K562 (cell line): ENCODE results near the gene RSRP1. TPM values are rescaled to one million over a fixed set of nuclear protein-coding genes. Genes with fewer than 3 reads are reported as not detected.

Experiments used
- CBFA2T3 ChIP-seq: fragments of 450-650 bp; IDR thresholded peaks from 2 replicates; pipeline ENCODE4 v1.6.1; 2017
- CHD2 ChIP-seq: IDR thresholded peaks from 2 replicates; pipeline ENCODE4 v1.6.1; 2011; ENCODE audit warnings: low read depth, low read length
- CREB3L1 ChIP-seq: fragments of 450-650 bp; IDR thresholded peaks from 2 replicates; pipeline ENCODE4 v1.6.1; 2014; ENCODE audit warnings: low read depth, mild to moderate bottlenecking, moderate library complexity, borderline replicate concordance
- DNMT1 ChIP-seq: fragments of 450-650 bp; IDR thresholded peaks from 2 replicates; pipeline ENCODE4 v1.6.1; 2016; ENCODE audit warnings: antibody characterized with exemption, mild to moderate bottlenecking
- E2F5 ChIP-seq: sonication (generic); formaldehyde crosslinking; IDR thresholded peaks from 2 replicates; pipeline ENCODE4 v1.8.0; 2022; ENCODE audit warnings: mild to moderate bottlenecking, missing genetic modification reagents
- GMEB1 ChIP-seq: fragments of 250-450 bp; sonication (Bioruptor Pico); IDR thresholded peaks from 2 replicates; pipeline ENCODE4 v1.4.0; 2020; ENCODE audit warnings: mild to moderate bottlenecking
- HMG20B ChIP-seq: fragments of 250-450 bp; sonication (Bioruptor Pico); IDR thresholded peaks from 2 replicates; pipeline ENCODE4 v1.5.0; 2021; ENCODE audit warnings: mild to moderate bottlenecking
- NCOR1 ChIP-seq: fragments of 450-650 bp; IDR thresholded peaks from 2 replicates; pipeline ENCODE4 v1.6.1; 2016; ENCODE audit warnings: mild to moderate bottlenecking, moderate library complexity
- PURB ChIP-seq: sonication (generic); formaldehyde crosslinking; IDR thresholded peaks from 2 replicates; pipeline ENCODE4 v1.9.0; 2021; ENCODE audit warnings: low read depth, mild to moderate bottlenecking, missing genetic modification reagents
- RFX1 ChIP-seq: fragments of 450-650 bp; IDR thresholded peaks from 2 replicates; pipeline ENCODE4 v1.6.1; 2016; ENCODE audit warnings: mild to moderate bottlenecking, moderate library complexity
- SMC3 ChIP-seq: conservative IDR thresholded peaks from 2 replicates; pipeline ENCODE4 v1.6.1; 2011; ENCODE audit warnings: low read depth, low read length, improper control_type of control experiment; ENCODE audit not compliant: insufficient read depth
- SUPT5H ChIP-seq: fragments of 450-650 bp; IDR thresholded peaks from 2 replicates; pipeline ENCODE4 v1.6.1; 2016
- TOE1 ChIP-seq, 2 experiments: fragments of 450-650 bp in 1 of 2; sonication (generic) in 1 of 2; formaldehyde crosslinking in 1 of 2; IDR thresholded peaks; 2 replicates each; pipeline versions ENCODE4 v1.7.1 to v1.8.0; 2016 to 2022; ENCODE audit warnings: borderline replicate concordance in 2 of 2, mild to moderate bottlenecking in 2 of 2, antibody characterized with exemption in 1 of 2, inconsistent platforms in 1 of 2, low read depth in 1 of 2, missing genetic modification reagents in 1 of 2, moderate library complexity in 1 of 2
- ZKSCAN8 ChIP-seq: fragments of 200-800 bp; sonication (Bioruptor generic); IDR thresholded peaks from 2 replicates; pipeline ENCODE4 v1.6.1; 2016; ENCODE audit warnings: missing genetic modification characterization, missing compliant biosample characterization
- ZNF121 ChIP-seq: sonication (generic); formaldehyde crosslinking; conservative IDR thresholded peaks from 2 replicates; pipeline ENCODE4 v1.8.0; 2022; ENCODE audit warnings: missing genetic modification reagents
- ZNF197 ChIP-seq: fragments of 200-800 bp; sonication (Bioruptor generic); IDR thresholded peaks from 2 replicates; pipeline ENCODE4 v1.6.1; 2016; ENCODE audit warnings: low read depth, missing genetic modification characterization, missing compliant biosample characterization
- ZNF512 ChIP-seq: IDR thresholded peaks from 2 replicates; pipeline ENCODE4 v1.6.1; 2016; ENCODE audit warnings: missing genetic modification characterization, missing compliant biosample characterization
- ZNF740 ChIP-seq, 3 experiments: fragments of 200-800 bp in 1 of 3; sonication (Bioruptor generic) in 1 of 3; sonication (generic) in 1 of 3; formaldehyde crosslinking in 1 of 3; IDR thresholded peaks; 2 replicates each; pipeline versions ENCODE4 v1.6.1 to v1.8.0; 2016 to 2022; ENCODE audit warnings: mild to moderate bottlenecking in 2 of 3, missing compliant biosample characterization in 2 of 3, missing genetic modification characterization in 2 of 3, missing genetic modification reagents in 1 of 3
- polyA plus RNA-seq, 8 experiments: library from polyadenylated mRNA; depleted of rRNA in 4 of 8; stranded (reverse) in 5 of 8; unstranded in 3 of 8; fragments of >200 nt; fragmentation: Nextera tagmentation in 2 of 8; fragmentation: Illumina TruSeq in 1 of 8; extraction: Ambion mirVana in 2 of 8; extraction: Trizol in 1 of 8; gene quantifications; 2 replicates each; pipeline versions ENCODE4 v1.2.1 to v1.2.3, GENCODE V29; 2011 to 2014; ENCODE audit warnings: inconsistent platforms in 1 of 8, missing spikeins in 1 of 8
- total RNA-seq, 7 experiments: library from RNA; depleted of rRNA in 6 of 7; stranded (reverse); fragments of >200 nt in 6 of 7; fragmentation: Illumina TruSeq in 2 of 7; extraction: Trizol in 2 of 7; gene quantifications; 2 replicates each; pipeline versions ENCODE4 v1.2.1 to v1.2.3, GENCODE V29; 2011 to 2021; ENCODE audit warnings: low replicate concordance in 1 of 7
- TF ChIP-seq, protein P1 (sequence below): fragments of 250-450 bp; sonication (Bioruptor Pico); IDR thresholded peaks from 2 replicates; pipeline ENCODE4 v1.8.0; 2022; ENCODE audit warnings: moderate library complexity, mild to moderate bottlenecking, inconsistent platforms

Gene RSRP1
- total and polyA plus RNA-seq, 9 of the 15 experiments (the other 6 are each of a cell fraction or from before 2014, with no cell fraction given), result 27.2 to 283 (median 146) TPM

DNA sequence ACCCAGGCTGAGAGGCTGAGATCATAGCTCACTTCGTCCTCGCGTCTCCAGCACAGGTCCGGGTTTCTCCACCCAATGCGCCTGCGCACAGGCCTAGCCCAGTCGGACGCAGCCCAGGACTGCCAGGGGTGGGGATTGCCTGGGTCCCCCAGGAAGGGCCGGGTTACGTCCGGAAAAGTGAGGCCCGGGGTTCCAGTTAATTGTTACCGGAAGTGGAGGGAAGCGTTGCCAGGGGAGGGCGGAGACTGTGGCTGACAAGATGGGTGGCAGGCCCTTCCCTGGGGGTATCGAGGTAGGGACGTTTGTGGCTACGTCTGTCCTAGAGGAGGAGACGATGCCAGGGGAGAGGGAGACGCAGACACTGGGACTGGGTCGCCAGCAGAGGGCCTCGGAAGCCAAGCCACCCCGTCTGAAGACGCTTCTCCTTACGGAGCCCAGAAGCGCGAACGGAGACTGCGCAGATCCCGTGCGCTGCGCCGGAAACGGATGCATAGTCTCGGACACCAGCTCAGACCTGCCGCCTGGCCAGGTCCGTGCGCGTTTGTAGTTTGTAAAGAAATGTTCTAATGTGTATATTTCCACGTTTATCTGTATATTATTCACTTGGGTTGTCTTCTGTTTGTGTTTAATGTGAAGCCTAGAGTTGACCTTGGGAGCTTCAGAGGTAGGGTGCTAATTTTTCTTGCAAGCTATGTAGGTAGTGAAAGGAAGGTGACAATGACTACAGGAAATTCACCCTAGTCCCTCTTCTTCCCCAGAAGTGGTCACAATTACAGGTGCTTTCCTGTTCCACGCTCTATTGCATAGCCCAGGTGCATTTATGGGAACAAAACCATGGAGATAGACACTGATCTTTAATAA is 7.3 kb downstream of the RSRP1 start (continued):
- TF ChIP-seq ZNF740 (CRISPR knock-in tag; IDR thresholded peaks at IDR 0.05) (no peak), ZNF740 (tag; IDR thresholded peaks at IDR 0.05) (no peak), SMC3 (peak; percentile 66; the same call in 1 of the 2 replicates), CHD2 (peak; percentile 41; the same call in 1 of the 2 replicates), ZNF197 (no peak), NCOR1 (peak; percentile 37; the same call in 1 of the 2 replicates), ZNF121 (CRISPR knock-in tag) (no peak), PURB (CRISPR knock-in tag) (no peak), TOE1 (IDR thresholded peaks at IDR 0.05; ENCODE audit: borderline replicate concordance) (peak; percentile 72), TOE1 (CRISPR knock-in tag; IDR thresholded peaks at IDR 0.05; ENCODE audit: borderline replicate concordance, low read depth) (0 out of 2 replicates have a peak, but pooled peaks have one; percentile 49), RFX1 (peak; percentile 71), GMEB1 (CRISPR knock-in tag) (0 out of 2 replicates have a peak, but pooled peaks have one; percentile 5), SUPT5H (peak; percentile 87), DNMT1 (no peak), ZKSCAN8 (CRISPR knock-in tag) (no peak), HMG20B (no peak), CREB3L1 (peak; percentile 39; the same call in 1 of the 2 replicates), ZNF512 (tag) (no peak), E2F5 (CRISPR knock-in tag) (peak; percentile 60; the same call in 1 of the 2 replicates), CBFA2T3 (no peak)
- TF ChIP-seq, protein P1, sequence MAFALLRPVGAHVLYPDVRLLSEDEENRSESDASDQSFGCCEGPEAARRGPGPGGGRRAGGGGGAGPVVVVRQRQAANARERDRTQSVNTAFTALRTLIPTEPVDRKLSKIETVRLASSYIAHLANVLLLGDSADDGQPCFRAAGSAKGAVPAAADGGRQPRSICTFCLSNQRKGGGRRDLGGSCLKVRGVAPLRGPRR, result 0 out of 2 replicates have a peak, but pooled peaks have one; percentile 61
